ENCODE data around the gene NUDT15.
A peak's percentile ranks its signal among the peaks of the same experiment; 100 is the strongest.

NUDT15 gene

DNA sequence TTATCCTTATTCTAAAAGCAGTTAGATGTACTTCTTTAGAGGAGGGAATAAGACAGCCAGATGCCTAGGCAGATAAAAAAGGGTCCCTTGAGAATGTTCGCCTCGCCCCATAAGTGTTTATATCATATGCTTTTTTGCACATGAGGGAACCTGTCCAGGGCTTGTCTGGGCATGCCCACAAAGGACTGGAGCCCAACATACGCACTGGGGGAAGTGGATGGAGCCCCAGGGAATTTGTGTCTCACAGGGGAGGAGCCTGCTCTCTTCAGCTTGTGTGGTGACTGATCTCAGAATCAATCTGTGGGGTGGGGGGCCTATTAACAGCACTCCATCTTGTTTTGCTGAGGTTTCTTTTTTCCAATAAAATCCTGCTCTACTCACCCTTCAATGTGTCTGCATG is 34.8 kb downstream of the NUDT15 start (continued):
- TF ChIP-seq KLF16 (tag by site-specific recombination; IDR thresholded peaks at IDR 0.05) (no peak), TCF7L2 (IDR thresholded peaks at IDR 0.05; ENCODE audit: borderline replicate concordance, low read depth, low read length) (no peak), ZNF133 (tag by site-specific recombination; IDR thresholded peaks at IDR 0.05) (no peak), ZNF600 (tag by site-specific recombination; IDR thresholded peaks at IDR 0.05) (no peak), TRIM28 (IDR thresholded peaks at IDR 0.05; ENCODE audit: borderline replicate concordance, low read length) (no peak), ZNF521 (tag by site-specific recombination; IDR thresholded peaks at IDR 0.05) (no peak)
- TF ChIP-seq, protein P1, sequence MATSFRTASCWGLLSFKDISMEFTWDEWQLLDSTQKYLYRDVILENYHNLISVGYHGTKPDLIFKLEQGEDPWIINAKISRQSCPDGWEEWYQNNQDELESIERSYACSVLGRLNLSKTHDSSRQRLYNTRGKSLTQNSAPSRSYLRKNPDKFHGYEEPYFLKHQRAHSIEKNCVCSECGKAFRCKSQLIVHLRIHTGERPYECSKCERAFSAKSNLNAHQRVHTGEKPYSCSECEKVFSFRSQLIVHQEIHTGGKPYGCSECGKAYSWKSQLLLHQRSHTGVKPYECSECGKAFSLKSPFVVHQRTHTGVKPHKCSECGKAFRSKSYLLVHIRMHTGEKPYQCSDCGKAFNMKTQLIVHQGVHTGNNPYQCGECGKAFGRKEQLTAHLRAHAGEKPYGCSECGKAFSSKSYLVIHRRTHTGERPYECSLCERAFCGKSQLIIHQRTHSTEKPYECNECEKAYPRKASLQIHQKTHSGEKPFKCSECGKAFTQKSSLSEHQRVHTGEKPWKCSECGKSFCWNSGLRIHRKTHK (tag by site-specific recombination; IDR thresholded peaks at IDR 0.05) = no peak

DNA sequence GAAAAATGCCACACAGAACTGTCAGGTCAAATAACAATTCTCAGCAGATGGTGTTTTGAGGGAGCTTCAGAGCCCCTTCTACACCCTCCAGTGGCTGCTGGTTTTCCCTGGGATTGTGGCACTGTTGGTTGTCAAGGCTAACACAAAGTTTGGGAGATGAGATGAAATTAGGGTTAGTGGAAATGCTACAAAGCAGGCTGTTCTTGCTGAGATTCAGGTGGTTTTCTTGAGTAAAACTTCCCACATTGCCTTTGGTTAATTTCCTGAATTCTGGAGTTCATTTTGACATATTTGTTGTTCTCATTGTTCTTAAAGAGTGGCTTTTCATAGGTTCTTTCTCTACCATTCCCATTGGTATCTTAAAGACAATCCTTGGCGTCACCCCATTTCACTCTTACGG is 35.3 kb downstream of the NUDT15 start:
- Histone ChIP-seq H3K4me3 (ENCODE audit: low read depth, low read length) (no peak overlapping the region), H3K27ac (ENCODE audit: extremely low read depth, low read depth, low read length) (no peak overlapping the region), H3K4me1 (ENCODE audit: control insufficient read depth, insufficient read depth, low read length) (no peaks in the 10 kb centered on the region), H3K36me3 (ENCODE audit: control insufficient read depth in 2 of 2, insufficient read depth in 1 of 2, low read length in 2 of 2) (peaks cover 18 to 85% of the 10 kb centered on the region in 2 experiments), H3K9me3 (ENCODE audit: control insufficient read depth, insufficient read depth, low read depth, low read length) (no peaks in the 10 kb centered on the region)
- ChIA-PET CTCF (no interaction called here), POLR2A (interaction anchor here (1.1 kb wide), 1 partner anchor 22 kb away, joined by 3 read pairs; the partner anchor contains the start of gene MED4)
- TF ChIP-seq ZNF677 (tag by site-specific recombination; IDR thresholded peaks at IDR 0.05) = peak; percentile 100
- TF ChIP-seq ZNF548 (tag by site-specific recombination; IDR thresholded peaks at IDR 0.05) = no peak

DNA sequence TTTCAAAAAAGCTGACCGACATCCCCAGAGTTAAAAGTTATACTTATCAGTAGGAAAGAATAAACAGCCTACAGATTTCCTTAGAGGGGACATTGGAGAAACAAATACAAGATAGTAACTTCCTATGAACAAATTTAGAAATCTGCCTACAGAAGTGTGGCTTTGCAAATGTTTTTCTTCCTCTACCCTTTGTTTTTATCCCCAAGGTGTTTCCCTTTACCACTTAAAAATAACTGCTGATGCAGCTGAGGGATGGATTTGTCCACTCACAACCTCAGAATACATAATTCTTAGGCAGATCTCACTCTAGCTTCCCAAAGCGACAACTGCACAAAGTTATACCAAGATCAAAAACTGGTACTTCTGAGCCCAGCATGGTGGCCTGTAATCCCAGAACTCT is 36.5 kb downstream of the NUDT15 start:
- Histone ChIP-seq H3K27ac (ENCODE audit: extremely low read depth, low read depth, low read length) (no peak overlapping the region), H3K4me1 (ENCODE audit: control insufficient read depth, insufficient read depth, low read length) (no peaks in the 10 kb centered on the region), H3K9me3 (ENCODE audit: control insufficient read depth, insufficient read depth, low read depth, low read length) (no peaks in the 10 kb centered on the region), H3K4me3 (ENCODE audit: low read depth, low read length) (no peak overlapping the region), H3K36me3 (ENCODE audit: control insufficient read depth in 2 of 2, insufficient read depth in 1 of 2, low read length in 2 of 2) (peaks cover 18 to 85% of the 10 kb centered on the region in 2 experiments)
- CTCF ChIA-PET = no interaction called here
- POLR2A ChIA-PET = no interaction called here
- TF ChIP-seq KLF16 (tag by site-specific recombination; IDR thresholded peaks at IDR 0.05) = no peak

DNA sequence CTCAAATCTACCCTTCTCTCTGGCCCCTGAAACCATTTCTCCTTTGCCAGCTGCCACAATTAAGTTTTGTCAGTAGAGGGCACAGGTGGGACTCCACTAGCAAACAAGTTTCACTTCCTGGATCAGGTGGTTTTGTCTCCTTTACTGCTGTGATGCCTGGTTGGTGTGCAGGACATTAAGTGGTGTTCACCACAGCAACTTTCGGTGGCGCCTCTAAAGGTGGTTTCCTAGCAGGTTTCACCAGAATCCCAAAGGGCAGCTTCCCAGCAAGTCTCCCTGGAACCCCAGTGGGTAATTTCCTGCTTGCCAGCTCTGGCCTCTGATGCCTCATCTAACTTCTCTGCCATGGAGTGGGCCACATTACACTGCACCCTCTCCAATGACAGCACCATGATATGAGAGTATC is 40.7 kb downstream of the NUDT15 start:
- Histone ChIP-seq H3K4me3 (ENCODE audit: low read depth, low read length) (no peak overlapping the region), H3K4me1 (ENCODE audit: control insufficient read depth, insufficient read depth, low read length) (no peaks in the 10 kb centered on the region), H3K36me3 (ENCODE audit: control insufficient read depth in 2 of 2, insufficient read depth in 1 of 2, low read length in 2 of 2) (peaks cover 22 to 84% of the 10 kb centered on the region in 2 experiments), H3K27ac (ENCODE audit: extremely low read depth, low read depth, low read length) (no peak overlapping the region), H3K9me3 (ENCODE audit: control insufficient read depth, insufficient read depth, low read depth, low read length) (no peaks in the 10 kb centered on the region)
- POLR2A ChIA-PET = interaction anchor here (1.1 kb wide), 1 partner anchor 17 kb away, joined by 4 read pairs; the partner anchor contains the start of gene MED4
- CTCF ChIA-PET = interaction anchor here (0.6 to 2.6 kb wide), 5 partner anchors 10 to 656 kb away, joined by 3 to 8 read pairs (median 3); partner anchors contain the start of gene MED4
- TF ChIP-seq ZNF624 (tag by site-specific recombination; IDR thresholded peaks at IDR 0.05) (no peak), ZNF394 (tag by site-specific recombination; IDR thresholded peaks at IDR 0.05; ENCODE audit: borderline replicate concordance) (no peak), ZIC2 (tag by site-specific recombination; IDR thresholded peaks at IDR 0.05) (no peak), ZNF514 (tag by site-specific recombination; IDR thresholded peaks at IDR 0.05) (no peak), OVOL3 (tag by site-specific recombination; IDR thresholded peaks at IDR 0.05) (no peak)
- TF ChIP-seq, protein P2, sequence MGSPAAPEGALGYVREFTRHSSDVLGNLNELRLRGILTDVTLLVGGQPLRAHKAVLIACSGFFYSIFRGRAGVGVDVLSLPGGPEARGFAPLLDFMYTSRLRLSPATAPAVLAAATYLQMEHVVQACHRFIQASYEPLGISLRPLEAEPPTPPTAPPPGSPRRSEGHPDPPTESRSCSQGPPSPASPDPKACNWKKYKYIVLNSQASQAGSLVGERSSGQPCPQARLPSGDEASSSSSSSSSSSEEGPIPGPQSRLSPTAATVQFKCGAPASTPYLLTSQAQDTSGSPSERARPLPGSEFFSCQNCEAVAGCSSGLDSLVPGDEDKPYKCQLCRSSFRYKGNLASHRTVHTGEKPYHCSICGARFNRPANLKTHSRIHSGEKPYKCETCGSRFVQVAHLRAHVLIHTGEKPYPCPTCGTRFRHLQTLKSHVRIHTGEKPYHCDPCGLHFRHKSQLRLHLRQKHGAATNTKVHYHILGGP (tag by site-specific recombination; IDR thresholded peaks at IDR 0.05) = no peak
- TF ChIP-seq, protein P3, sequence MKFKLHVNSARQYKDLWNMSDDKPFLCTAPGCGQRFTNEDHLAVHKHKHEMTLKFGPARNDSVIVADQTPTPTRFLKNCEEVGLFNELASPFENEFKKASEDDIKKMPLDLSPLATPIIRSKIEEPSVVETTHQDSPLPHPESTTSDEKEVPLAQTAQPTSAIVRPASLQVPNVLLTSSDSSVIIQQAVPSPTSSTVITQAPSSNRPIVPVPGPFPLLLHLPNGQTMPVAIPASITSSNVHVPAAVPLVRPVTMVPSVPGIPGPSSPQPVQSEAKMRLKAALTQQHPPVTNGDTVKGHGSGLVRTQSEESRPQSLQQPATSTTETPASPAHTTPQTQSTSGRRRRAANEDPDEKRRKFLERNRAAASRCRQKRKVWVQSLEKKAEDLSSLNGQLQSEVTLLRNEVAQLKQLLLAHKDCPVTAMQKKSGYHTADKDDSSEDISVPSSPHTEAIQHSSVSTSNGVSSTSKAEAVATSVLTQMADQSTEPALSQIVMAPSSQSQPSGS (tag by site-specific recombination; IDR thresholded peaks at IDR 0.05; ENCODE audit: low read depth) = no peak
